B cell (primary cell): Measurements from ENCODE around the gene HACD1. TPM values are rescaled to one million over a fixed set of nuclear protein-coding genes. Genes with fewer than 3 reads are reported as not detected.
A peak's percentile ranks its signal among the peaks of the same experiment; 100 is the strongest.

Source experiments
- ATAC-seq: fragments of 200-7000 bp; cut with Tn5 transposase; one replicate; pipeline ENCODE4 v1.10.0; 2021; ENCODE audit warnings: low read depth, mild to moderate bottlenecking, moderate number of reproducible peaks, moderate library complexity
- CTCF ChIA-PET: fragments of 350-600 bp; sonication (Branson Sonifier 250); formaldehyde crosslinking; loops from one replicate; lab custom pipeline; 2021; ENCODE audit warnings: antibody characterized with exemption, inconsistent platforms; lab: Charles Lee
- POLR2A ChIA-PET: fragments of 350-600 bp; sonication (Branson Sonifier 250); formaldehyde crosslinking; loops from one replicate; lab custom pipeline; 2021; ENCODE audit warnings: antibody characterized with exemption; lab: Charles Lee
- DNase-seq: peaks from one replicate; pipeline ENCODE4 v3.0.0; 2013
- H2AFZ ChIP-seq: 2 replicates; pipeline ENCODE4 v1.6.1; 2012; ENCODE audit warnings: mild to moderate bottlenecking, low read depth, low read length; ENCODE audit not compliant: insufficient read depth, poor library complexity, severe bottlenecking
- H3K27ac ChIP-seq, 2 donors: 1 replicate in 1 of 2; 2 replicates in 1 of 2; pipeline ENCODE4 v1.5.1; 2012 to 2013; ENCODE audit warnings: low read length in 2 of 2, mild to moderate bottlenecking in 2 of 2, moderate library complexity in 1 of 2
- H3K27me3 ChIP-seq, 4 experiments: fragments of 200-600 bp in 1 of 4; sonication (generic) in 1 of 4; replicated peaks in 1 of 4; 1 replicate in 2 of 4; 2 replicates in 2 of 4; pipeline versions ENCODE4 v1.6.1 to v1.7.0; 2013 to 2016; ENCODE audit warnings: low read length in 3 of 4, mild to moderate bottlenecking in 2 of 4, mixed read lengths in 1 of 4, moderate library complexity in 1 of 4; ENCODE audit not compliant: insufficient read depth in 4 of 4, control insufficient read depth in 3 of 4; ENCODE audit errors: control extremely low read depth in 1 of 4
- H3K36me3 ChIP-seq, 2 experiments: replicated peaks in 1 of 2; 1 replicate in 1 of 2; 2 replicates in 1 of 2; pipeline versions ENCODE4 v1.6.1 to v1.7.1; 2013; ENCODE audit warnings: low read length in 1 of 2; ENCODE audit not compliant: insufficient read depth in 2 of 2, control insufficient read depth in 1 of 2; ENCODE audit errors: control extremely low read depth in 1 of 2, extremely low read depth in 1 of 2
- H3K4me1 ChIP-seq, 2 donors: fragments of 200-600 bp in 1 of 2; sonication (generic) in 1 of 2; 1 replicate in 1 of 2; 2 replicates in 1 of 2; pipeline versions ENCODE4 v1.5.1 to v1.6.1; 2013 to 2017; ENCODE audit warnings: low read length in 2 of 2; ENCODE audit not compliant: control insufficient read depth in 2 of 2, insufficient read depth in 2 of 2
- H3K4me2 ChIP-seq: replicated peaks from 2 replicates; pipeline ENCODE3; 2012; ENCODE audit warnings: mild to moderate bottlenecking, low read depth, low read length; ENCODE audit not compliant: poor library complexity, severe bottlenecking
- H3K4me3 ChIP-seq, 5 experiments: fragments of 200-600 bp in 1 of 5; sonication (generic) in 1 of 5; 1 replicate in 3 of 5; 2 replicates in 2 of 5; pipeline versions ENCODE4 v1.5.1 to v1.7.0; 2011 to 2016; ENCODE audit warnings: low read length in 4 of 5, mild to moderate bottlenecking in 4 of 5, low read depth in 2 of 5, control low read depth in 1 of 5, moderate library complexity in 1 of 5; ENCODE audit not compliant: insufficient read depth in 1 of 5; ENCODE audit errors: control extremely low read depth in 1 of 5, extremely low read depth in 1 of 5
- H3K79me2 ChIP-seq: fragments of 200-600 bp; sonication (generic); one replicate; pipeline ENCODE4 v1.6.0; 2016; ENCODE audit warnings: low read length; ENCODE audit not compliant: control insufficient read depth, insufficient read depth
- H3K9ac ChIP-seq: fragments of 200-600 bp; sonication (generic); 2 replicates; pipeline ENCODE4 v1.6.1; 2017; ENCODE audit warnings: mild to moderate bottlenecking, low read length, moderate library complexity
- H3K9me3 ChIP-seq, 3 donors: one replicate each; pipeline versions ENCODE4 v1.6.1 to v1.7.1; 2013; ENCODE audit warnings: low read length in 2 of 3; ENCODE audit not compliant: control insufficient read depth in 2 of 3, insufficient read depth in 1 of 3; ENCODE audit errors: control extremely low read depth in 1 of 3
- H4K20me1 ChIP-seq: 2 replicates; pipeline ENCODE4 v1.6.0; 2012; ENCODE audit warnings: mild to moderate bottlenecking, low read length; ENCODE audit not compliant: insufficient read depth, control insufficient read depth, poor library complexity, severe bottlenecking
- H3K27ac Mint-ChIP-seq: one replicate; pipeline ENCODE4 v1.8.0; 2021; ENCODE audit warnings: mixed read lengths
- H3K27me3 Mint-ChIP-seq: one replicate; pipeline ENCODE4 v1.8.0; 2021; ENCODE audit warnings: mixed read lengths
- H3K4me1 Mint-ChIP-seq: one replicate; pipeline ENCODE4 v1.8.0; 2021; ENCODE audit warnings: mixed read lengths
- H3K4me3 Mint-ChIP-seq: one replicate; pipeline ENCODE4 v1.8.0; 2021; ENCODE audit warnings: mixed read lengths
- H3K9me3 Mint-ChIP-seq: one replicate; pipeline ENCODE4 v1.8.0; 2022; ENCODE audit warnings: mixed read lengths; ENCODE audit not compliant: insufficient read depth
- EZH2 ChIP-seq: IDR thresholded peaks from 2 replicates; pipeline ENCODE4 v1.6.1; 2012; ENCODE audit warnings: borderline replicate concordance, low read depth, mild to moderate bottlenecking, moderate library complexity, low read length; ENCODE audit not compliant: insufficient read depth, poor library complexity, severe bottlenecking
- WGBS: methylation state at CpG from one replicate; pipeline ENCODE4 v1.1.5; 2013; ENCODE audit warnings: missing lambda C conversion rate; ENCODE audit not compliant: insufficient coverage; 5-methylcytosine and 5-hydroxymethylcytosine counted together
- intact Hi-C: fragments of 100-400 bp; cut with micrococcal nuclease; formaldehyde crosslinking; loops from one replicate; pipeline ENCODE4 v1.10.0; 2022
- polyA plus RNA-seq: library from polyadenylated mRNA; depleted of rRNA; stranded (reverse); fragments of >200 nt; gene quantifications from 2 replicates; pipeline ENCODE4 v1.2.3, GENCODE V29; 2012
- total RNA-seq, 2 donors: library from RNA; stranded (reverse); fragments of 120-200 nt in 1 of 2; gene quantifications; 1 replicate in 1 of 2; 2 replicates in 1 of 2; pipeline versions ENCODE4 v1.2.3 to v1.2.4, GENCODE V29; 2013 to 2022
- TF ChIP-seq, protein P1 (sequence below): fragments of 200-600 bp; IDR thresholded peaks from one replicate; pipeline ENCODE4 v1.8.0; 2022; ENCODE audit warnings: antibody characterized with exemption, mild to moderate bottlenecking

HACD1 gene
- total and polyA plus RNA-seq, 2 donors (not counting 1 experiment from before 2014, with no cell fraction given): 1.6 TPM; not detected in 1

DNA sequence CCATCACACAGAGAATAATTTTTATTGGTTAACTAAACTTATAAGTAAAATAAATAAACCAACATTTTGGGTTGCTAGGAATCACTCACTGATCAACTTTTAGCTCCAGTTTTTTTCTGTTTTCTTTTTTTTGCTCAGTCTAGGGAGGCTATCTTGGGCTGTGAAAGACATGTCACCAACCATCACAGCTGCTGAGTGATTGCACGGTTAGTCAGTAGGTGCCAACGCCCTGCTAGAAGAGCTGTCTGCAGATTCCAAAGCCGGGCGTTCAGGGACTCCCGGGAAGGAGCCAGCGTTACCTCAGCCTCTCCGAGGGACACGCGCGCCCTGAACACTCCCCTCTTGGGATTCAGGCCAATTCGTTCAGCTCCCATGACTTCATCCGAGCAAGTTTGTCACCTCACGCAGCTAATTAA is 26.2 kb upstream of the HACD1 start:
- CTCF ChIA-PET: interaction anchor here (0.6 to 1.8 kb wide), 11 partner anchors 8 to 414 kb away, joined by 3 to 10 read pairs (median 3); no protein-coding TSS in a partner anchor
- Histone ChIP-seq H3K27me3 (no peaks in the 10 kb centered on the region), H3K27ac (peak overlapping the region; percentile 96 to 99), H3K4me2 (peak overlapping the region; percentile 76), H3K9ac (peak overlapping the region; percentile 89), H3K4me3 (peak overlapping the region; percentile 71 to 99 (median 86)), H4K20me1 (peaks cover 16% of the 10 kb centered on the region), H2AFZ (peak overlapping the region; percentile 94), H3K36me3 (no peaks in the 10 kb centered on the region), H3K79me2 (peaks cover 55% of the 10 kb centered on the region), H3K4me1 (peaks cover 35 to 43% of the 10 kb centered on the region in 2 donors), H3K9me3 (peaks cover 0 to 2% (median 0%) of the 10 kb centered on the region in 3 donors)
- no peak for DNase-seq
- H3K9me3 Mint-ChIP-seq: peaks cover 5% of the 10 kb centered on the region
- 0% methylated on average over 10 of the region's 13 CpGs for WGBS
- H3K27me3 Mint-ChIP-seq: no peaks in the 10 kb centered on the region
- peak overlapping the region; percentile 100 for H3K27ac Mint-ChIP-seq
- POLR2A ChIA-PET: interaction anchor here (0.5 to 1.0 kb wide), 2 partner anchors 9 to 63 kb away, joined by 3 to 8 read pairs; no protein-coding TSS in a partner anchor
- peaks cover 45% of the 10 kb centered on the region for H3K4me1 Mint-ChIP-seq
- ATAC-seq: peak; percentile 2
- intact Hi-C loops: loop anchor here (5.0 kb wide), 3 partner anchors 39 to 826 kb away; partner anchors contain the start of genes RSU1 and VIM
- H3K4me3 Mint-ChIP-seq: peak overlapping the region; percentile 98
- TF ChIP-seq, protein P1, sequence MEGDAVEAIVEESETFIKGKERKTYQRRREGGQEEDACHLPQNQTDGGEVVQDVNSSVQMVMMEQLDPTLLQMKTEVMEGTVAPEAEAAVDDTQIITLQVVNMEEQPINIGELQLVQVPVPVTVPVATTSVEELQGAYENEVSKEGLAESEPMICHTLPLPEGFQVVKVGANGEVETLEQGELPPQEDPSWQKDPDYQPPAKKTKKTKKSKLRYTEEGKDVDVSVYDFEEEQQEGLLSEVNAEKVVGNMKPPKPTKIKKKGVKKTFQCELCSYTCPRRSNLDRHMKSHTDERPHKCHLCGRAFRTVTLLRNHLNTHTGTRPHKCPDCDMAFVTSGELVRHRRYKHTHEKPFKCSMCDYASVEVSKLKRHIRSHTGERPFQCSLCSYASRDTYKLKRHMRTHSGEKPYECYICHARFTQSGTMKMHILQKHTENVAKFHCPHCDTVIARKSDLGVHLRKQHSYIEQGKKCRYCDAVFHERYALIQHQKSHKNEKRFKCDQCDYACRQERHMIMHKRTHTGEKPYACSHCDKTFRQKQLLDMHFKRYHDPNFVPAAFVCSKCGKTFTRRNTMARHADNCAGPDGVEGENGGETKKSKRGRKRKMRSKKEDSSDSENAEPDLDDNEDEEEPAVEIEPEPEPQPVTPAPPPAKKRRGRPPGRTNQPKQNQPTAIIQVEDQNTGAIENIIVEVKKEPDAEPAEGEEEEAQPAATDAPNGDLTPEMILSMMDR: no peak
- no peak for TF ChIP-seq EZH2

DNA sequence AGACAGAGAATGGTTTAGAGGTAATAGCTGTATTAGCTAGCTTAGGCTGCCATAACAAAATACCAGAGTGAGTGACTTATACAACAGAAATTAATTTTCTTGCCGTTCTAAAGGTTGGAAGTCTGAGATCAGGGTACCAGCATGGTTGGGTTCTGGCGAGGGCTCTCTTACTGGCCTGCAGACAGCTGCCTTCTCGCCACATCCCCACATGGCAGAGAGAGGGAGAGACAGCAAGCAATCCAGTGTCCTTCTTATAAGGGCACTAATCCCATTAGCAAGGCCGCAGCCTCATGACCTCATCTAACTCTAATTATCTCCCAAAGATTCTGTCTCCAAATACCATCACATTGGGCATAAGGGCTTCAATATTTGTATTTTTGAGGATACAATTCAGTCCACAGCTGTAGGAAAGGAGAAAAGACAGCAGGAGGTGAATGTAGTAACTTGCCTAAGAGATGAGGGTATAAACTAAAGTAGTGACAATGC is 23.2 kb upstream of the HACD1 start:
- ATAC-seq (no peak), DNase-seq (no peak)
- no peak overlapping the region for H2AFZ ChIP-seq
- H3K4me3 Mint-ChIP-seq: no peak overlapping the region
- H3K79me2 ChIP-seq: peaks cover 26% of the 10 kb centered on the region
- no peaks in the 10 kb centered on the region for H3K27me3 ChIP-seq
- peaks cover 1% of the 10 kb centered on the region for H3K9me3 Mint-ChIP-seq
- POLR2A ChIA-PET: no interaction called here
- WGBS: 100% methylated on average over 1 of the region's 4 CpGs
- peaks cover under 1% of the 10 kb centered on the region for H4K20me1 ChIP-seq
- no peaks in the 10 kb centered on the region for H3K9me3 ChIP-seq
- H3K4me1 Mint-ChIP-seq: peaks cover 20% of the 10 kb centered on the region
- no peak overlapping the region for H3K27ac ChIP-seq
- H3K4me1 ChIP-seq: peaks cover 18 to 19% of the 10 kb centered on the region in 2 donors
- intact Hi-C loops: loop anchor here (5.0 kb wide), 3 partner anchors 42 to 823 kb away; partner anchors contain the start of genes RSU1 and VIM
- CTCF ChIA-PET: no interaction called here
- H3K4me3 ChIP-seq: no peak overlapping the region
- H3K27me3 Mint-ChIP-seq: no peaks in the 10 kb centered on the region
- no peak overlapping the region for H3K4me2 ChIP-seq
- no peaks in the 10 kb centered on the region for H3K36me3 ChIP-seq
- TF ChIP-seq, protein P1: no peak
- no peak for TF ChIP-seq EZH2
- H3K27ac Mint-ChIP-seq: no peak overlapping the region
- no peak overlapping the region for H3K9ac ChIP-seq
